Ascending aorta (tissue), 2 donors: ENCODE data around the gene COL18A1. TPM values are rescaled to one million over a fixed set of nuclear protein-coding genes. Genes with fewer than 3 reads are reported as not detected.
"Not testable (repeated sequence)": the region's sequence is repeated elsewhere in the genome, so short reads cannot be mapped to it uniquely, and the experiment has no call there.

Experiments
- DNase-seq, 2 donors: peaks; one replicate each; pipeline ENCODE4 v3.0.0-alpha.2; 2019; ENCODE audit warnings: low spot score in 2 of 2
- H3K27ac ChIP-seq, 2 donors: fragments of 200-600 bp; sonication (generic); one replicate each; pipeline ENCODE4 v1.5.1; 2016 to 2017; ENCODE audit warnings: mild to moderate bottlenecking in 1 of 2
- H3K27me3 ChIP-seq: fragments of 200-600 bp; sonication (generic); one replicate; pipeline ENCODE4 v1.5.1; 2017
- H3K36me3 ChIP-seq, 2 donors: fragments of 200-600 bp; sonication (generic); one replicate each; pipeline ENCODE4 v1.5.1; 2016
- H3K4me1 ChIP-seq, 2 donors: fragments of 200-600 bp; sonication (generic); one replicate each; pipeline ENCODE4 v1.5.1; 2016 to 2017; ENCODE audit warnings: mild to moderate bottlenecking in 1 of 2
- H3K4me3 ChIP-seq, 2 donors: fragments of 200-600 bp; sonication (generic); one replicate each; pipeline ENCODE4 v1.5.1; 2016 to 2017; ENCODE audit warnings: mild to moderate bottlenecking in 1 of 2
- H3K9me3 ChIP-seq, 2 donors: fragments of 200-600 bp; sonication (generic); one replicate each; pipeline ENCODE4 v1.5.1; 2016
- intact Hi-C: fragments of 100-400 bp; cut with DNase I; formaldehyde crosslinking; loops from one replicate; pipeline ENCODE4 v1.15.1; 2023
- total RNA-seq: library from RNA; depleted of rRNA; stranded (reverse); fragments of >200 nt; gene quantifications from one replicate; pipeline ENCODE4 v1.1.0, GENCODE V29; 2016
- TF ChIP-seq, protein P1 (sequence below), 3 experiments: fragments of 200-600 bp in 2 of 3; fragments of 450-650 bp in 1 of 3; sonication (generic) in 2 of 3; IDR thresholded peaks; one replicate each; pipeline ENCODE4 v1.5.1; 2016 to 2019; ENCODE audit warnings: antibody characterized with exemption in 3 of 3, mild to moderate bottlenecking in 1 of 3, moderate library complexity in 1 of 3

The COL18A1 gene
- total RNA-seq, 1 donor from 2014 or later, result 699 TPM

GRCh38 chr21:45439161-45439872, 34.4 kb downstream of the COL18A1 start:
- H3K27ac ChIP-seq, result peak overlapping the region; percentile 77 to 87
- intact Hi-C loops, result loop anchor here (1.0 to 5.0 kb wide), 5 partner anchors 35 to 297 kb away; partner anchors contain the start of gene COL18A1
- peak overlapping the region; percentile 34 to 49 for H3K4me3 ChIP-seq
- TF ChIP-seq, protein P1, sequence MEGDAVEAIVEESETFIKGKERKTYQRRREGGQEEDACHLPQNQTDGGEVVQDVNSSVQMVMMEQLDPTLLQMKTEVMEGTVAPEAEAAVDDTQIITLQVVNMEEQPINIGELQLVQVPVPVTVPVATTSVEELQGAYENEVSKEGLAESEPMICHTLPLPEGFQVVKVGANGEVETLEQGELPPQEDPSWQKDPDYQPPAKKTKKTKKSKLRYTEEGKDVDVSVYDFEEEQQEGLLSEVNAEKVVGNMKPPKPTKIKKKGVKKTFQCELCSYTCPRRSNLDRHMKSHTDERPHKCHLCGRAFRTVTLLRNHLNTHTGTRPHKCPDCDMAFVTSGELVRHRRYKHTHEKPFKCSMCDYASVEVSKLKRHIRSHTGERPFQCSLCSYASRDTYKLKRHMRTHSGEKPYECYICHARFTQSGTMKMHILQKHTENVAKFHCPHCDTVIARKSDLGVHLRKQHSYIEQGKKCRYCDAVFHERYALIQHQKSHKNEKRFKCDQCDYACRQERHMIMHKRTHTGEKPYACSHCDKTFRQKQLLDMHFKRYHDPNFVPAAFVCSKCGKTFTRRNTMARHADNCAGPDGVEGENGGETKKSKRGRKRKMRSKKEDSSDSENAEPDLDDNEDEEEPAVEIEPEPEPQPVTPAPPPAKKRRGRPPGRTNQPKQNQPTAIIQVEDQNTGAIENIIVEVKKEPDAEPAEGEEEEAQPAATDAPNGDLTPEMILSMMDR (IDR thresholded peaks at IDR 0.05), result peak; percentile 92 to 99 (median 97)
- no peaks in the 10 kb centered on the region for H3K27me3 ChIP-seq
- H3K4me1 ChIP-seq, result peaks cover 6 to 21% of the 10 kb centered on the region in 2 donors
- no peaks in the 10 kb centered on the region for H3K9me3 ChIP-seq
- DNase-seq, result peak in 1 of 2 donors; percentile 90
- peaks cover 0 to 3% of the 10 kb centered on the region in 2 donors for H3K36me3 ChIP-seq

DNA sequence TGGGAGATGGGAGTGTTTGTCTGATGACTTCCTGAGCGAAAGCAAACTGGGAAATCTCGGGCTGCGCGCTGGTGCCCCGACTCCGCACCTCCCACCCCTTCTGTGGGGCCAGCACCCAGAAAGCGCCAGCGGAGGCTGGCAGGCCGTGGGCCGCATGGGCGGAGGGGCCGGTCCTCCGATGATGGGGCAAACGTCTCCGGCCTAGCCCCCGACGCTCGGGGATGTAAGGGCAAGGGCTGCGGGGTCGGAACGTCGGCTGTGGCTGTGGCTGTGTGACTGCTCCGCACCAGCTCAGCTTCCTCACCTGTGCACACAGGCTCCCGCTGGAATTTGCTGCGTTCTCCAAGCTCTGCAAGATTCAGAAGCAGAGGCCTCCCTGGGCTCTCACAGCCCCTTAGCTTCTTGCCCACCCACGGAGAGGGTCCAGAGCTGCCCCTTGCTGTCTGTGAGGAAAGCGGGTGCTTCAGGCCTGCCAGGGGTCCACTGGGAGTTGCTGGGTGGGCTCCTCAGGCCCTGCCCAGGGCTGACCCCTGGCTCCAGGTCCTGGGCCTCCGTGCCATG, 35.0 kb downstream of the COL18A1 start:
- Histone ChIP-seq H3K4me1 (peaks cover 6 to 17% of the 10 kb centered on the region in 2 donors), H3K9me3 (no peaks in the 10 kb centered on the region), H3K27me3 (no peaks in the 10 kb centered on the region), H3K27ac (peak overlapping the region; percentile 77 to 87), H3K4me3 (peak overlapping the region in 1 of 2 donors; percentile 49), H3K36me3 (peaks cover 0 to 3% of the 10 kb centered on the region in 2 donors)
- TF ChIP-seq, protein P1 (IDR thresholded peaks at IDR 0.05), result no peak
- intact Hi-C loops, result loop anchor here (1.0 to 10.0 kb wide), 6 partner anchors 35 to 298 kb away; partner anchors contain the start of gene COL18A1
- no peak for DNase-seq

- peaks cover 0 to 3% of the 10 kb centered on the region in 2 donors for H3K36me3 ChIP-seq
- no peaks in the 10 kb centered on the region for H3K9me3 ChIP-seq
- TF ChIP-seq, protein P1 (IDR thresholded peaks at IDR 0.05), result no peak
- DNase-seq, result no peak
- H3K27me3 ChIP-seq, result no peaks in the 10 kb centered on the region
- H3K4me3 ChIP-seq, result no peak overlapping the region
- intact Hi-C loops, result loop anchor here (10.0 kb wide), 1 partner anchor 276 kb away; no protein-coding TSS in a partner anchor
- peak overlapping the region in 1 of 2 donors; percentile 3 for H3K27ac ChIP-seq
- H3K4me1 ChIP-seq, result peaks cover 6 to 17% of the 10 kb centered on the region in 2 donors
Observed at GRCh38 chr21:45440736-45441350, 35.9 kb downstream of the COL18A1 start.

DNA sequence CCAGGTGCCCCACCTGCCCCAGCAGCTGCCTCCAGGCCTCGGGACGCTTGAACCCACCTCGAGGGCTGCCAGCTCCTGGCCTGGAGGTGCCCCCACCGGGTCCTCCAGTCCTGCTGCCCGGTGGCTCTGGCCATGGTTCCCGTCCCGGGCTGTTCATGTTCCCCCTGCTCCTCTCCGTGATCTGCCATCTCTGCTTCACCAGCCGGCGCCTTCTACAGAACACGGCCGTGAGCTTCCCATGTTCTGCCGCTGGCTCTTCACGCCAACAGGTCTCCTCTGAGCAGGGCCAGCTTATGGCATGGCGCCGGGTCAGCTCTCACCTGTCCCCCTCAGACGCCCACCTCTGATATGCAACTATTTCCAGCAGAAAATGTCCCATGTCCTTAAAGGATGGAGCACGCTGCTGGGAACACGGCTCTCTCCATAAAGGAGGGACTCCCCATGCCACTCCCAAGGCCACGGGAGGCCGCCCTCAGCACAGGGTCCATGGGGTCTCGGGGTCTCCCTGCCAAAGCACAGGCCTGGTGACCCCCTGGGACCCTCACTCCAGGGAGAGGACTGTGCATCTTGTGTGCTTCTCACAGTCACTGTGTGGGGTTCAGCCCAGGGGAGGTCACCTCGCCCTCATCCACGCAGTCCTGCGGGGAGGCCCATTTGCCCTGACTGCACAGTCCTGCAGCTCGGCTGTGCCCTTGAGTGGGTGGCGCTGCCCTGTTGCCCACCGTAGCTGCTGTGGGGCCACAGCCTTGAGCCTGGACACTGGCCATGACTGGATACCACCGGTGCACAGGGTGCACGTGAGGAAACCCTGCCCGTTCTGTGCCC, 36.7 kb downstream of the COL18A1 start:
- no peaks in the 10 kb centered on the region for H3K27me3 ChIP-seq
- H3K4me1 ChIP-seq, result peaks cover 6 to 17% of the 10 kb centered on the region in 2 donors
- intact Hi-C loops, result loop anchor here (10.0 kb wide), 1 partner anchor 277 kb away; no protein-coding TSS in a partner anchor
- H3K27ac ChIP-seq, result no peak overlapping the region
- no peak for DNase-seq
- no peak overlapping the region for H3K4me3 ChIP-seq
- peaks cover 0 to 3% of the 10 kb centered on the region in 2 donors for H3K36me3 ChIP-seq
- H3K9me3 ChIP-seq, result peaks cover 0 to 6% of the 10 kb centered on the region in 2 donors
- TF ChIP-seq, protein P1 (IDR thresholded peaks at IDR 0.05), result no peak

DNA sequence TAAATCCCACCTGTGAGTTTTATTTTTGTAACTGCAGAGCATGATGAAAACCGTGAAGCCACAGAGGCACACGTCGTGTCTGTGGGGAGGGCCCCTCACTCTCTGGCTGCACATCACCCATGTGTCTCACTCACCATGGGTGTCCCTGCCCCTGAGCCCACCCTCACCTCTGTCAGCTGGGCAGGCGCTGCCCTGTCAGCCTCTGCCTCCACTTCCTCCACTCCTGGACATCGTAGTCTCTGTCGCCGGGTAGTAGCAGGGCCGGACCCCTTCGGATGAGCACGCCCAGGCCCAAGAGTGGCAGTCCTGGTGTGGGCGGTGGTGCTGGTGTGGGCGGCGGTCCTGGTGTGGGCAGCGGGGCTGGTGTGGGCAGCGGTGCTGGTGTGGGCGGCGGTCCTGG, 37.3 kb downstream of the COL18A1 start:
- Histone ChIP-seq H3K4me1 (peaks cover 6 to 17% of the 10 kb centered on the region in 2 donors), H3K9me3 (peaks cover 0 to 10% of the 10 kb centered on the region in 2 donors), H3K36me3 (peaks cover 0 to 3% of the 10 kb centered on the region in 2 donors), H3K27me3 (no peaks in the 10 kb centered on the region), H3K27ac (no peak overlapping the region), H3K4me3 (no peak overlapping the region)
- intact Hi-C loops, result loop anchor here (10.0 kb wide), 1 partner anchor 277 kb away; no protein-coding TSS in a partner anchor
- no peak for DNase-seq
- TF ChIP-seq, protein P1 (IDR thresholded peaks at IDR 0.05), result no peak

DNA sequence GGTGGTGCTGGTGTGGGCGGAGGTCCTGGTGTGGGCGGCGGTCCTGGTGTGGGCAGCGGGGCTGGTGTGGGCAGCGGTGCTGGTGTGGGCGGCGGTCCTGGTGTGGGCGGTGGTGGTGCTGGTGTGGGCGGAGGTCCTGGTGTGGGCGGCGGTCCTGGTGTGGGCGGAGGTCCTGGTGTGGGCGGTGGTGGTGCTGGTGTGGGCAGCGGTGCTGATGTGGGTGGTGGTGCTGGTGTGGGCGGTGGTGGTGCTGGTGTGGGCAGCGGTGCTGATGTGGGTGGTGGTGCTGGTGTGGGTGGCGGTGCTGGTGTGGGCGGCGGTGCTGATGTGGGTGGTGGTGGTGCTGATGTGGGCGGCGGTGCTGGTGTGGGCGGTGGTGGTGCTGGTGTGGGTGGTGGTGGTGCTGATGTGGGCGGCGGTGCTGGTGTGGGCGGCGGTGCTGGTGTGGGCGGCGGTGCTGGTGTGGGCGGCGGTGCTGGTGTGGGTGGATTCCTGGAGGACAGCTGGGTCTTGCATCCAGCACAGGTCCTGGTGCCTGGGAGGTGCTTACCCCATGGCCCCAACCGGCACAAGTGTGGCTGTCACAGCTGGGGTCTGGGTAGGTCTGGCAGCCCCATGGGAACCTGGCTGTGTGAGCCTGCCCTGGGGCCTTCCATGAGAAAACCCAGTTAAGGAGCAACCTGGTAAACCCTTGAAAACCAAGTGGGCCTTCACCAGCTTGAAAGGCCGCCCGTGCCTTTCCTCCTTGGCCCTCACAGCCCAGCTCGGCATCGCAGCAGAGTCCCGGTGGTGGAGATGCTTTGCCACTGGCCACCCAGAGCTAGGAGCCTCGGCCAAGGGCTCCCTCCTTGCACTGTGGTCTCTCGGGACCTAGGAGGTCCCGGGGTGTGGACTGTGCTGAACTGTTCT, 38.0 kb downstream of the COL18A1 start:
- not testable (repeated sequence) for DNase-seq, H3K36me3 ChIP-seq, H3K4me3 ChIP-seq, H3K27me3 ChIP-seq, H3K27ac ChIP-seq
- H3K4me1 ChIP-seq, result peaks cover 6 to 17% of the 10 kb centered on the region in 2 donors
- intact Hi-C loops, result loop anchor here (10.0 kb wide), 1 partner anchor 278 kb away; no protein-coding TSS in a partner anchor
- peaks cover 0 to 10% of the 10 kb centered on the region in 2 donors for H3K9me3 ChIP-seq
